ENCODE measurements around the gene SH3RF2. TPM values are rescaled to one million over a fixed set of nuclear protein-coding genes. Genes with fewer than 3 reads are reported as not detected.

Gene SH3RF2
- polyA plus RNA-seq, 1 experiment: 0.45 TPM

- no peaks in the 10 kb centered on the region for H3K36me3 ChIP-seq (ENCODE audit: control insufficient read depth, insufficient read depth, low read length)
- H3K27me3 ChIP-seq (ENCODE audit: control insufficient read depth, insufficient read depth, low read length): peaks cover 9% of the 10 kb centered on the region
- CTCF ChIA-PET: no interaction called here
- no peak for TF ChIP-seq CTCF (IDR thresholded peaks at IDR 0.05; ENCODE audit: insufficient read depth, low read depth, low read length)
- POLR2A ChIA-PET: no interaction called here
- no peak for DNase-seq (ENCODE audit: low read depth)
- no peak overlapping the region for H3K4me3 ChIP-seq (ENCODE audit: low read depth, low read length)
Measured at GRCh38 chr5:145913701-145914100, 22.7 kb upstream of the SH3RF2 start.

DNA sequence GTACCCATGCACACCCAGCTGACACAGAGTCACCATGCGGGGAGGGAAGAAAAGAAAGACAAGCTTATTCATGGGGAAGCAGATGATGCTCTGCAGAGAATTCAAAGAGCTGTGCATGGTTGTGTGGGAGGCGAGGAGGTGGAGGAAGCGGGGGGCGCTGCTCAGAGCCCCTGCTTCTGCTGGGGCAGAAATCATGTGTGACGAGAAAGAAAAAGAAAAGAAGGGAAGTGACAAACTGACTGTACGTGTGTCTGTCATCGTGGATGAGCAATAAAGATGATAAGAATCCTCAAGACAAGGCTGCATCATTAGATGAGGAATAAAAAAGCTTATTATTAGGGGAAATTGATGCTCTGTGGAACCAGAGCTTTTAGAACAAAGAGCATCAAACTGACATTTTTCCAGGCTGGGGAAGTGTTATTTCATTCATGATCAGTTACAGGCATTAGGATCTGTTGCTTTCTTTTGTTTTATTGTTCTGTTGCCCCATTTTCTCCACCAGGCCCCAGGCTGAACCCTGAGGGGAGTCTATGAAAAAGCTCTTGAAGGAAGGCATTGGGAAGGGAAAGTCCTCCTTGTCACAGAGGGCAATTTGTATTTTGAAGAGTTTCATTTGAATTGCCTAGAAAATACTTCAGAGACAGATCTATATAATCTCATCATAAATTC lies 20.3 kb upstream of the SH3RF2 start:
- ChIA-PET POLR2A (no interaction called here), CTCF (interaction anchor here (0.6 to 1.1 kb wide), 2 partner anchors 10 to 1269 kb away, joined by 3 read pairs; no protein-coding TSS in a partner anchor)
- no peak overlapping the region for H3K4me3 ChIP-seq (ENCODE audit: low read depth, low read length)
- peaks cover 7% of the 10 kb centered on the region for H3K27me3 ChIP-seq (ENCODE audit: control insufficient read depth, insufficient read depth, low read length)
- no peak for TF ChIP-seq CTCF (IDR thresholded peaks at IDR 0.05; ENCODE audit: insufficient read depth, low read depth, low read length)
- H3K36me3 ChIP-seq (ENCODE audit: control insufficient read depth, insufficient read depth, low read length): no peaks in the 10 kb centered on the region
- DNase-seq (ENCODE audit: low read depth): no peak

- DNase-seq (ENCODE audit: low read depth): no peak
- H3K4me3 ChIP-seq (ENCODE audit: low read depth, low read length): no peak overlapping the region
- H3K36me3 ChIP-seq (ENCODE audit: control insufficient read depth, insufficient read depth, low read length): no peaks in the 10 kb centered on the region
- peaks cover 7% of the 10 kb centered on the region for H3K27me3 ChIP-seq (ENCODE audit: control insufficient read depth, insufficient read depth, low read length)
- CTCF ChIA-PET: interaction anchor here (0.6 kb wide), 1 partner anchor 16 kb away, joined by 3 read pairs; no protein-coding TSS in a partner anchor
- no peak for TF ChIP-seq CTCF (IDR thresholded peaks at IDR 0.05; ENCODE audit: insufficient read depth, low read depth, low read length)
- POLR2A ChIA-PET: no interaction called here
Measured at GRCh38 chr5:145917288-145917687, 19.1 kb upstream of the SH3RF2 start.

DNA sequence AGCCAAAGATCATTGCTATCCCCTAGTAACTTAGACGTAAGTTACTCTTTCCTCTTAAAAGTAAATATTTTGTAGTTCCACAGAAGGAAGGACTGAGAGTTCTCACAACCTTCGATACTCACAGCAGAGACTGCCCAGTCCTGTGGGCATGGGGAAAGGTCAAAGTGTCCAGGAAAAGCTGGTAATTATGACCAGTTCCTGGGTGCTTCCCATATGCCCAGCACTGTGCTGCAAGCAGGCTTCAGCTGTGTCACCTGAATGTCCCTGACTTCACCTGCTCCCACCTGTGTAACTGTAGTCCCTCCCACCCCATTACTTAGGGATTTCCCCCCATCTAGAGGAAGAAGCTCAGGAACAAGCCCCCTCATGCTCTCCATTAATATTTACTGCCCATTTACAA lies 18.0 kb upstream of the SH3RF2 start:
- ChIA-PET POLR2A (no interaction called here), CTCF (interaction anchor here (1.4 kb wide), 1 partner anchor 30 kb away, joined by 4 read pairs; no protein-coding TSS in a partner anchor)

GRCh38 chr5:145919413-145919812 lies 17.0 kb upstream of the SH3RF2 start:
- DNase-seq (ENCODE audit: low read depth): no peak
- no peak overlapping the region for H3K4me3 ChIP-seq (ENCODE audit: low read depth, low read length)
- TF ChIP-seq CTCF (IDR thresholded peaks at IDR 0.05; ENCODE audit: insufficient read depth, low read depth, low read length): no peak
- peaks cover 7% of the 10 kb centered on the region for H3K27me3 ChIP-seq (ENCODE audit: control insufficient read depth, insufficient read depth, low read length)
- ChIA-PET CTCF (interaction anchor here (1.4 kb wide), 1 partner anchor 31 kb away, joined by 4 read pairs; no protein-coding TSS in a partner anchor), POLR2A (no interaction called here)
- no peaks in the 10 kb centered on the region for H3K36me3 ChIP-seq (ENCODE audit: control insufficient read depth, insufficient read depth, low read length)

More for the DNA sequence above, 18.0 kb upstream of the SH3RF2 start:
- Histone ChIP-seq H3K27me3 (ENCODE audit: control insufficient read depth, insufficient read depth, low read length) (peaks cover 7% of the 10 kb centered on the region), H3K4me3 (ENCODE audit: low read depth, low read length) (no peak overlapping the region), H3K36me3 (ENCODE audit: control insufficient read depth, insufficient read depth, low read length) (no peaks in the 10 kb centered on the region)
- TF ChIP-seq CTCF (IDR thresholded peaks at IDR 0.05; ENCODE audit: insufficient read depth, low read depth, low read length): no peak
- DNase-seq (ENCODE audit: low read depth): no peak
